ENCODE measurements around the gene CYP21A2. TPM values are rescaled to one million over a fixed set of nuclear protein-coding genes. Genes with fewer than 3 reads are reported as not detected.

The CYP21A2 gene
- total and polyA plus RNA-seq, 2 donors from 2014 or later = 3.2 to 8.2 TPM

DNA sequence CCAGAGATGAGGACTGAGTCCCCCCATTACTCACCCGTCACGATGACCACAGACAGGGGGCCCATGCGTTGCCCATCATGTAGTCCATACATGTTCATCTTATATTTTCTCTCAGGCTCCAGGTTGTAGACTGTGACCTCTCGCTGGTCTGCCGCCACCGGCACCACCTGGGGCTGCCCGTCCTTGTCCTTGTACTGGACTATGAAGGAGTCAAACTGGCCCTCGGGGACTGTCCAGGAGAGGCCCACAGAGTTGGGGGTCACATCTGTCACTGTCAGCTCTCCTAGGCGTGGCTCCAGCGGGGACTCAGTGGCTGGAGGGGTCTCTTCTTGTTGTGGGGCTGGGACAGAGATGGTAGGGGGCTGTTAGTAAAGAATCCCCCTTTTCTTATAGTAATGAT is 35.4 kb downstream of the CYP21A2 start:
- FAIRE-seq (no peak), DNase-seq (peak in 1 of 5 donors; percentile 30)
- H3K27ac ChIP-seq (ENCODE audit: low read depth in 2 of 2, low read length in 2 of 2) = no peak overlapping the region
- no peaks in the 10 kb centered on the region for H3K27me3 ChIP-seq (ENCODE audit: control insufficient read depth, insufficient read depth, low read length)
- no peaks in the 10 kb centered on the region for H3K4me1 ChIP-seq (ENCODE audit: control insufficient read depth in 2 of 3, insufficient read depth in 2 of 3, low read depth in 1 of 3, low read length in 3 of 3)
- no peak overlapping the region for H3K9ac ChIP-seq (ENCODE audit: low read length in 3 of 3)
- TF ChIP-seq CTCF (IDR thresholded peaks at IDR 0.05; ENCODE audit: borderline replicate concordance, extremely low read depth, insufficient read depth) = no peak
- H3K9me3 ChIP-seq (ENCODE audit: control insufficient read depth in 2 of 3, insufficient read depth in 1 of 3, low read length in 3 of 3) = no peaks in the 10 kb centered on the region
- H3K36me3 ChIP-seq (ENCODE audit: control insufficient read depth in 2 of 3, insufficient read depth in 3 of 3, low read length in 3 of 3) = no peaks in the 10 kb centered on the region
- intact Hi-C loops (cut with DNase I) = no loop called here
- no peak overlapping the region for H3K4me3 ChIP-seq (ENCODE audit: low read length in 3 of 3)

DNA sequence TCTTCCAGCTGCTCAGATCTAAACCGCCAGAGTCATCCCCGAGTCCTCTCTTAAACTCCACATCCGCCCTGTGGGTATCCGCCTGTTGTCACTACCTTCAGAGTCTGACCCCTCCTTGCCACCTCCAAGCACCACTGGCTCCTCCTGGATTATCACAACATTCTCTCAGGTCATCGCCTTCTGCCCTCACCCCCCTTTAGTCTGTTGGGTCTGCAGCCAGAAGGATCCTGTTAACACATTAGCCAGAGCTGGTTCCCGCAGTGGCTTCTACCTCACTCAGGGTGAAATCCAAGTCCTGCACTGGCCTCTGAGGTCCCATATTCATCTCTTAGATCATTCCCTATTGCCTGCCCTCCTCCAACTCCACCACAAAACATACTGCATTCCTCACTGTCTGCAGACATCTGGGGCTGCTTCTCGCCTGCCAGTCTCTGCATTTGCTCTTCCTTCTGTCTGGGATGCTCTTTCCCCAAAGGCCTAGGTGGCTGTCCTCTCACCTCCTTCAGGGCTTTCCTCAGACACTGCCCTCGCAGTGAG is 36.8 kb downstream of the CYP21A2 start:
- Histone ChIP-seq H3K27ac (ENCODE audit: low read depth in 2 of 2, low read length in 2 of 2) (no peak overlapping the region), H3K4me3 (ENCODE audit: low read length in 3 of 3) (no peak overlapping the region), H3K36me3 (ENCODE audit: control insufficient read depth in 2 of 3, insufficient read depth in 3 of 3, low read length in 3 of 3) (no peaks in the 10 kb centered on the region), H3K4me1 (ENCODE audit: control insufficient read depth in 2 of 3, insufficient read depth in 2 of 3, low read depth in 1 of 3, low read length in 3 of 3) (no peaks in the 10 kb centered on the region), H3K9me3 (ENCODE audit: control insufficient read depth in 2 of 3, insufficient read depth in 1 of 3, low read length in 3 of 3) (no peaks in the 10 kb centered on the region), H3K9ac (ENCODE audit: low read length in 3 of 3) (no peak overlapping the region), H3K27me3 (ENCODE audit: control insufficient read depth, insufficient read depth, low read length) (no peaks in the 10 kb centered on the region)
- FAIRE-seq (no peak), DNase-seq (peak in 3 of 5 donors; percentile 30 to 38 (median 31))
- no peak for TF ChIP-seq CTCF (IDR thresholded peaks at IDR 0.05; ENCODE audit: borderline replicate concordance, extremely low read depth, insufficient read depth)
- intact Hi-C loops (cut with DNase I) = no loop called here

GRCh38 chr6:32075781-32076180 is 37.6 kb downstream of the CYP21A2 start:
- DNase-seq = peak in 2 of 5 donors; percentile 17 to 22
- intact Hi-C loops (cut with DNase I) = no loop called here
- no peak overlapping the region for H3K4me3 ChIP-seq (ENCODE audit: low read length in 3 of 3)
- no peak for FAIRE-seq
- no peak overlapping the region for H3K9ac ChIP-seq (ENCODE audit: low read length in 3 of 3)
- no peaks in the 10 kb centered on the region for H3K9me3 ChIP-seq (ENCODE audit: control insufficient read depth in 2 of 3, insufficient read depth in 1 of 3, low read length in 3 of 3)
- H3K4me1 ChIP-seq (ENCODE audit: control insufficient read depth in 2 of 3, insufficient read depth in 2 of 3, low read depth in 1 of 3, low read length in 3 of 3) = no peaks in the 10 kb centered on the region
- no peak overlapping the region for H3K27ac ChIP-seq (ENCODE audit: low read depth in 2 of 2, low read length in 2 of 2)
- TF ChIP-seq CTCF (IDR thresholded peaks at IDR 0.05; ENCODE audit: borderline replicate concordance, extremely low read depth, insufficient read depth) = no peak
- no peaks in the 10 kb centered on the region for H3K36me3 ChIP-seq (ENCODE audit: control insufficient read depth in 2 of 3, insufficient read depth in 3 of 3, low read length in 3 of 3)
- no peaks in the 10 kb centered on the region for H3K27me3 ChIP-seq (ENCODE audit: control insufficient read depth, insufficient read depth, low read length)

DNA sequence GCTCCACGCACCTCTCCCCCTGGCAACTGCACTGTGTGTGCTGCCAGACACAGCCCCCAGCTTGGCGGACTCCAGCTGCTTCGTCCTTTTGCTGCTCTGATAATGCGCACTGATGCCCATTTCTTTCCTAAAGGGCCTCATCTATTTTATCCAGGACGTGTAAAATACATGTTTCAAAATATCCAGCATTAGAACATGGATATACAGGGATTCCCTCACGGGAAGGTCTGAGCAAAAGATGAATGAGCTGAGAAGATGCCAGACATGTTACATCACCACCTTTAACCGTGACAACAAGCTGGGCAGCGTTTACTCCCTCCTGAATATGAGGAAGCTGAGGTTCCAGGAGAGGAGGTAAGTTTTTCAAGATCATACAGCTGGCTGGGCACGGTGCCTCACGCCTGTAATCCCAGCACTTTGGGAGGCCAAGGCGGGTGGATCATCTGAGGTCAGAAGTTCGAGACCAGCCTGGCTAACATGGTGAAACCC is 38.1 kb downstream of the CYP21A2 start:
- H3K36me3 ChIP-seq (ENCODE audit: control insufficient read depth in 2 of 3, insufficient read depth in 3 of 3, low read length in 3 of 3) = no peaks in the 10 kb centered on the region
- no peak overlapping the region for H3K27ac ChIP-seq (ENCODE audit: low read depth in 2 of 2, low read length in 2 of 2)
- FAIRE-seq = no peak
- H3K27me3 ChIP-seq (ENCODE audit: control insufficient read depth, insufficient read depth, low read length) = no peaks in the 10 kb centered on the region
- peak in 3 of 5 donors; percentile 26 to 49 (median 46) for DNase-seq
- no peak for TF ChIP-seq CTCF (IDR thresholded peaks at IDR 0.05; ENCODE audit: borderline replicate concordance, extremely low read depth, insufficient read depth)
- no peak overlapping the region for H3K4me3 ChIP-seq (ENCODE audit: low read length in 3 of 3)
- no peaks in the 10 kb centered on the region for H3K9me3 ChIP-seq (ENCODE audit: control insufficient read depth in 2 of 3, insufficient read depth in 1 of 3, low read length in 3 of 3)
- intact Hi-C loops (cut with DNase I) = no loop called here
- no peaks in the 10 kb centered on the region for H3K4me1 ChIP-seq (ENCODE audit: control insufficient read depth in 2 of 3, insufficient read depth in 2 of 3, low read depth in 1 of 3, low read length in 3 of 3)
- no peak overlapping the region for H3K9ac ChIP-seq (ENCODE audit: low read length in 3 of 3)
